IMR-90 (cell line): Measurements from ENCODE around the gene NEK6.

Source experiments
- CEBPB ChIP-seq: IDR thresholded peaks from 2 replicates; pipeline ENCODE4 v1.6.1; 2012; ENCODE audit warnings: low read depth, low read length, improper control_type of control experiment
- CTCF ChIP-seq: conservative IDR thresholded peaks from 2 replicates; pipeline ENCODE4 v1.5.1; 2012; ENCODE audit warnings: mild to moderate bottlenecking, low read depth, low read length, improper control_type of control experiment
- ELK1 ChIP-seq: fragments of 150-350 bp; IDR thresholded peaks from 2 replicates; pipeline ENCODE4 v1.6.1; 2016; ENCODE audit warnings: low read depth, mild to moderate bottlenecking, low read length, moderate library complexity, borderline replicate concordance
- MAFK ChIP-seq: IDR thresholded peaks from 2 replicates; pipeline ENCODE4 v1.6.1; 2012; ENCODE audit warnings: low read depth, low read length, improper control_type of control experiment
- MXI1 ChIP-seq: IDR thresholded peaks from 2 replicates; pipeline ENCODE4 v1.6.1; 2012; ENCODE audit warnings: low read depth, mild to moderate bottlenecking, low read length, moderate library complexity, borderline replicate concordance
- POLR2A ChIP-seq: IDR thresholded peaks from 2 replicates; pipeline ENCODE4 v1.6.1; 2012; ENCODE audit warnings: mild to moderate bottlenecking, low read depth, low read length
- RAD21 ChIP-seq: IDR thresholded peaks from 2 replicates; pipeline ENCODE4 v1.6.1; 2012; ENCODE audit warnings: low read length, improper control_type of control experiment
- RFX5 ChIP-seq: IDR thresholded peaks from 2 replicates; pipeline ENCODE4 v1.8.0; 2012; ENCODE audit warnings: low read depth, mild to moderate bottlenecking, low read length, moderate library complexity
- USF2 ChIP-seq: fragments of 150-350 bp; IDR thresholded peaks from 2 replicates; pipeline ENCODE4 v1.6.1; 2017; ENCODE audit warnings: mild to moderate bottlenecking, antibody characterized with exemption, low read length, low read depth

GRCh38 chr9:124285490-124285889 lies 27.7 kb downstream of the NEK6 start:
- TF ChIP-seq USF2: no peak
- no peak for TF ChIP-seq CTCF
- no peak for TF ChIP-seq RAD21
- TF ChIP-seq ELK1: no peak
- TF ChIP-seq CEBPB: no peak
- TF ChIP-seq MAFK: no peak
- no peak for TF ChIP-seq POLR2A
- no peak for TF ChIP-seq MXI1
- no peak for TF ChIP-seq RFX5
